Stimulated activated CD4-positive, alpha-beta T cell treated with anti-CD3 and anti-CD28 coated beads, Interleukin-1b, Interleukin-23, amount 100 ng/mL, for 24 hours (primary cell): Measurements from ENCODE around the gene GNB3.

Experiments used
- DNase-seq, 4 experiments: peaks; one replicate each; pipeline ENCODE4 v3.0.0-alpha.2; 2020; ENCODE audit warnings: low read depth in 4 of 4, low spot score in 1 of 4

Gene GNB3

DNA sequence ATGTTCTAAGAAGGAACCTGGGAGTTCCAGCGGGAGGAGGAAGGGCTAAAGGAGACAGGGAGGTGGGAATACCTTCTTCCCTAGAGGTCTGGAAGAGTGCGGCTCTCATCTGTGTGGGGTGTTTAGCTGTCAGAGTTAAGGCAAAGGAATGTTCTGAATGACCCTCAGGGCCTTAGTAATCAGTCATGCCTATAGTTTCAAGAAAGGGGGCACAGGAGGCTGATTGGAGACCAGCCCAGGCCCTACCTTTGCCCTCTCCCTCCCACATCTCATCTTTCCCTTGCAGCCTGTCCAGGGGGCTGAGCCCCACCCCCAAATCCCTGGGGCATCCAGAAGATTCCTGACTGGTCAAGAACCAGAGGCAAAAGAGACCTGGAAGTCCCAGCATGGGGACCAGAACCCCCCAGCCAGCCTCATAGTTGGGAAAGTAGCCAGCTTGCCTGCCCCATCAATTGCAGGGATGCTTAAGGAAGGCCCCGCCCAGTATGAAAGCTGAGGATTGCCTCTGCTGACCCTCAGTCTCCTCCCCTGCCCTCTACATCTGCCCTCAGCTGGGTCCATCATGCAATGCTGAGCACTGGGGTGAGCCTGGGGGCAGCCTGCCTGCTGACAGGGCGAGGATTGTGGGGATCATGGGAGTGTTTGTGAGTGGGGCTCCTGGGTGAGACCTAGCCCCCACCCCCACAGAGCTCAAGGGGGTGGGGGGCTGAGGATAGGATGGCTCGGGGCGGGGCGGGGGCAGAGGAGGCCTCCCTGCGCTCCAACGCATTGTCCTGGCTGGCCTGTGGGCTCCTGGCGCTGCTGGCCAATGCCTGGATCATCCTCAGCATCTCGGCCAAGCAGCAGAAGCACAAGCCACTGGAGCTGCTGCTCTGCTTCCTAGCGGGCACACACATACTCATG is 17.3 kb upstream of the GNB3 start:
- DNase-seq: no peak

DNA sequence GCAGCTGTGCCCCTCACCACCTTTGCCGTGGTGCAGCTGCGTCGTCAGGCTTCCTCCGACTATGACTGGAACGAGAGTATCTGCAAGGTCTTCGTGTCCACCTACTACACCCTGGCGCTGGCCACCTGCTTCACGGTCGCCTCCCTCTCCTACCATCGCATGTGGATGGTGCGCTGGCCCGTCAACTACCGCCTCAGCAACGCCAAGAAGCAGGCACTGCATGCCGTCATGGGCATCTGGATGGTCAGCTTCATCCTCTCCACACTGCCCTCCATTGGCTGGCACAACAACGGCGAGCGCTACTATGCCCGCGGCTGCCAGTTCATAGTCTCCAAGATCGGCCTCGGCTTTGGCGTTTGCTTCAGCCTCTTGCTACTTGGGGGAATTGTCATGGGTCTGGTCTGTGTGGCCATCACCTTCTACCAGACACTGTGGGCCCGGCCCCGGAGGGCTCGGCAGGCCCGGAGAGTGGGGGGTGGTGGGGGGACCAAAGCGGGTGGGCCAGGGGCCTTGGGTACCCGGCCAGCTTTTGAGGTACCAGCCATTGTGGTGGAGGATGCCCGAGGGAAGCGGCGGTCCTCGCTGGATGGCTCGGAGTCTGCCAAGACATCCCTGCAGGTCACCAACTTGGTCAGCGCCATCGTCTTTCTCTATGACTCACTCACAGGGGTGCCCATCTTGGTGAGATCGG is 16.5 kb upstream of the GNB3 start:
- no peak for DNase-seq

- no peak for DNase-seq
Observed at GRCh38 chr12:6824901-6825381, 15.8 kb upstream of the GNB3 start.

GRCh38 chr12:6825398-6826124 is 15.2 kb upstream of the GNB3 start:
- peak; percentile 74 to 86 (median 77) for DNase-seq

DNA sequence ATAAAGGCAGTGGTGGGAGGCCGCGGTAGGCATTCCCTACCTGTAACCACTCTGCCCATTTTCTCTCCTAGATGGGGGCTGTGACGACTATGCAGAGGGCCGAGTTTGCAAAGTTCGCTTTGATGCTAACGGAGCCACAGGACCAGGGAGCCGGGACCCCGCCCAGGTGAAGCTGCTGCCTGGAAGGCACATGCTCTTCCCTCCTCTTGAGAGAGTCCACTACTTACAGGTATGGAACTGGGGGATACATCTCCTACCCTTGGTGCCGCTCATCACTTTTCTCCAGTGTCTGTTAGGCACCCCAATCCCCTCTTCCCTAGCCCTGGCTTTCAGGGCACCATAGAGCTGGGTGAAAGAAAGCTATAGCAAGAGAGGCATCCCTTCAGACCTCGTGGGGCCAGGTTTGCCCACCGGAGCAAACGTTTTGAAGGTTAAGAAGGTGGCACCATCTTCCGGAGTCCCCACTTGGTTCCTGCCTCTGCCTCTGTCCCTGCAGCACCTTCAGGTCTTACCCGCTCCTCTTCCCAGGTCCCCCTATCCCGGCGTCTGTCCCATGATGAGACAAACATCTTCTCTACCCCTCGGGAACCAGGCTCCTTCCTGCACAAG is 14.5 kb upstream of the GNB3 start:
- no peak for DNase-seq

DNA sequence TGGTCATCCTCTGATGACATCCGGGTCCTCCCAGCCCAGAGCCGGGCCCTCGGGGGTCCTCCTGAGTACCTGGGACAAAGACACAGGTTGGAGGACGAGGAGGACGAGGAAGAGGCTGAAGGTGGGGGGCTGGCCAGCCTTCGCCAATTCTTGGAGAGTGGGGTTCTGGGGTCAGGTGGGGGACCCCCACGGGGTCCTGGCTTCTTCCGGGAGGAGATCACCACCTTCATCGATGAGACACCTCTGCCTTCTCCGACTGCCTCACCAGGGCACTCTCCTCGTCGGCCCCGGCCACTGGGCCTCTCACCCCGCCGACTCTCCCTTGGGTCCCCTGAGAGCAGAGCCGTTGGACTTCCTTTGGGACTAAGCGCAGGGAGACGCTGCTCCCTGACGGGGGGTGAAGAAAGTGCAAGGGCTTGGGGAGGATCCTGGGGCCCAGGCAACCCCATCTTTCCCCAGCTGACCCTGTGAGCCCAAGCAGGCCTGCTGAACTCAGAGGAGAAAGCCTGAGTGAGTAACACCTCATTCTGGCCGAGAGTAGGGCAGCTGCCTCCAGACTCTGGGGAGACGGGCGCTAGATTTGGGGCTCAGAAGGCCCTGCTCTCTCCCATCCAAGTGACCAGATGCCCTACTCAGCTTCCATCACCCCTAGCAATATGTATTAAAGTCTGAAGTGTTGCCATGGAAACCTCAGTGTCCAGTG is 13.8 kb upstream of the GNB3 start:
- no peak for DNase-seq

DNA sequence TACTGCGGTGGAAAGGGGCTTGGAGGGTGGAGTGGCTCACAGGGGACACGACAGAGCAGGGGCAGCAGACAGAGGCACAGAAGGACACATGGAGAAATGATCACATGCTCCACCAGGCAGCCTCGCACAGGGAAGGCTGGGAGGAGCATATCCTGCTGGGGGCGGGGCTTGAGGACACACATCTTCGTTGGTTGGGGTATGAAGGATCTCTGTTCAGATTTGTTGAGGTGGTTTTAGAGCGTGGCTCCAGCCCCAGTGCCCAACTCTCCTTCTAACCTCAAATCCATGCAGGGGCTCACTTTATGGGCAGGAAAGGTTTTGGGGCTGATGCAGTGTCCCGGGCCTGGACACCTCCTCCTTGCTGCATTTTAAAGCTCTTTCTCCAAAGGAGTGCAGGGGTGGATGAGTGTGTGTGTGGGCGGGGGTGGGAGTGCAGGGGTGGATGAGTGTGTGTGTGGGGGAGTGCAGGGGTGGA is 13.3 kb upstream of the GNB3 start:
- DNase-seq: peak in 3 of 4 experiments; percentile 38 to 54 (median 46)

GRCh38 chr12:6827982-6828780 is 12.5 kb upstream of the GNB3 start, which contains the start of gene P3H3:
TSS of gene P3H3 (plus strand) at chr12:6828407. CDS start at chr12:6828441, 34 bp downstream.
- DNase-seq: no peak

- peak in 2 of 4 experiments; percentile 14 to 30 for DNase-seq
Observed at GRCh38 chr12:6828781-6829535, 11.8 kb upstream of the GNB3 start.

GRCh38 chr12:6829536-6830220 is 11.0 kb upstream of the GNB3 start:
- no peak for DNase-seq

- DNase-seq: no peak
Observed at GRCh38 chr12:6830286-6830890, 10.3 kb upstream of the GNB3 start.

DNA sequence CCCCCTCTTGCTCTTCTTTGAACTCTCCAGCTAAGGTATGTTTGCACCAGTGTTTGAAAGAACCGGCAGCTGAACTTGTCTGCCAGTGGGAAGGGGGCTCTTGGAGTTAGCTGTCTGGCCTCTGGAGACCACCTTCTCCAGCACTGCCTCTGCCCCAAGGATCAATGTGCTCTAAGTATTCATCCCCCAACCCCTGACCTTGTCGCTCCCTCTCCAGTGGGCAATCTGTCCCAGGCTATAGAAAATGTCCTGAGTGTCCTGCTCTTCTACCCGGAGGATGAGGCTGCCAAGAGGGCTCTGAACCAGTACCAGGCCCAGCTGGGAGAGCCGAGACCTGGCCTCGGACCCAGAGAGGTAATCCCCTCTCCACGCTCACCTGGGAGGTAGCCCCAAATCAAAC is 9.7 kb upstream of the GNB3 start:
- no peak for DNase-seq

- no peak for DNase-seq
Observed at GRCh38 chr12:6831450-6831995, 9.2 kb upstream of the GNB3 start.

DNA sequence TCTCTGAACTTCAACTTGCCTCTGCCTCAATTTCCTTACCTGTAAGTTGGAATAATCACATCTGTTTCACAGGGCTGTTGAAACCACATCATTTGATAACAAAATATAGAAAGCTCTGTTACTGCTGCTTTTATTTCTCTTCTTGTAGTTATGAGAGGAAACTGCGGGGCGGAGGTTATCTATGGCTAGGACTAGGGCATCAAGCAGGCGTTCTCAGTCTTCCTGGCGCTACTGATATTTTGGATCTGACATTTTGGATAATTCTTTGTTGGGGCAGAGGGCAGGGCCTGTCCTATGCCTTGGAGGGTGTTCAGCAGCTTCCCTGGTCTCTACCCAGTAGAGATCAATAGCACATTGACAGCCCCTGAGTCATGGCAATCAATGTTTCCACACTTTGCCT is 8.6 kb upstream of the GNB3 start:
- DNase-seq: no peak

- no peak for DNase-seq
Observed at GRCh38 chr12:6833189-6833890, 7.4 kb upstream of the GNB3 start.

DNA sequence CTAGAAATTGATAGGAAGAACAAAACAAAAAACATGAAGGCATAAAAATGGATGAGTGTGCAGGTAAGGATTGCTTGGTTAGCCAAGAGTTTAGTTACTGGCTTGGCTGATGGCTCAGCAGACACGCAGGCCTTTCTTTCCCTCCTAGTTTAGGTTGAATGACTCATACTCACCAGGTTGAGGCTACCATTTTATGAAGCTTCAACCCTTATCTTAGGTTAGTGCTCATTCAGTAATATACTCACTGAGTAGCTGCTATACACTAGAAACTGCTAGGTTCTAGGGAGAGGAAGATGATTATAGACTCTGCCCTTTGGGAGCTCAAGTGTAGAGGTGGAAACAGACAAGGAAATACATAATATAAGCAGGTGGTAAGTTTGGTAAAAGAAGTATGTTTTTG is 6.5 kb upstream of the GNB3 start:
- DNase-seq: no peak

DNA sequence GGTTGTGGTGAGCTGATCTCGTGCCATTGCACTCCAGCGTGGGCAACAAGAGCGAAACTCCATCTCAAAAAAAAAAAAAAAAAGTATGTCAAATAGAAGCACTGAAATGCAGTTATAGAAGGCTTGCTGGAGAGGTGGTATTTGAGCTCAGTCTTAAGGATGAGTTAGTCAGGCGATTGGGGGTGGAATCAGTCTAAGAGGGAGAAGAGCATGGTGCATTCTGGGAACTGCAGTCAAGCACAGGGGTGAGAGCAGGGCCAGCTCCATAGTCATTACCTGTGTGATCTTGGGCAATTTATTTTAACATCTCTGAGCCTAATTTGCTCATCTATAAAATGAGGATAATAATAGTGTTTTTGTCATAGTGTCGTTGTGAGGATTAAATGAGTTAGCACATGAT is 5.9 kb upstream of the GNB3 start:
- no peak for DNase-seq
